SK-N-SH treated with all-trans-retinoic acid at 6 μM for 48 hours (cell line): ENCODE data around the gene LIN7A.

Source experiments
- ATAC-seq: fragments of 200-7000 bp; cut with Tn5 transposase; 3 replicates; pipeline ENCODE4 v1.9.1; 2020; ENCODE audit warnings: mild to moderate bottlenecking, moderate library complexity
- BACH2 ChIP-seq: fragments of 250-450 bp; sonication (Bioruptor Pico); IDR thresholded peaks from 2 replicates; pipeline ENCODE4 v1.9.0; 2021; ENCODE audit warnings: mild to moderate bottlenecking, borderline replicate concordance
- CREB5 ChIP-seq: fragments of 250-450 bp; sonication (Bioruptor Pico); IDR thresholded peaks from 2 replicates; pipeline ENCODE4 v1.5.1; 2020; ENCODE audit warnings: low read depth, mild to moderate bottlenecking, moderate library complexity
- CSDC2 ChIP-seq: fragments of 250-450 bp; sonication (Bioruptor Pico); IDR thresholded peaks from 2 replicates; pipeline ENCODE4 v1.5.0; 2020; ENCODE audit warnings: mild to moderate bottlenecking, moderate library complexity
- CSRNP3 ChIP-seq: fragments of 250-450 bp; sonication (Bioruptor Pico); IDR thresholded peaks from 2 replicates; pipeline ENCODE4 v1.5.1; 2021; ENCODE audit warnings: mild to moderate bottlenecking, moderate library complexity
- ESRRG ChIP-seq: fragments of 250-450 bp; sonication (Bioruptor Pico); IDR thresholded peaks from 2 replicates; pipeline ENCODE4 v1.6.1; 2021; ENCODE audit warnings: mild to moderate bottlenecking
- PATZ1 ChIP-seq: fragments of 250-450 bp; sonication (Bioruptor Pico); IDR thresholded peaks from 2 replicates; pipeline ENCODE4 v1.8.0; 2020; ENCODE audit warnings: mild to moderate bottlenecking, moderate library complexity, borderline replicate concordance
- POU6F1 ChIP-seq: fragments of 250-450 bp; sonication (Bioruptor Pico); IDR thresholded peaks from 2 replicates; pipeline ENCODE4 v1.8.0; 2021; ENCODE audit warnings: low read depth, mild to moderate bottlenecking, moderate library complexity, borderline replicate concordance
- RARB ChIP-seq: fragments of 250-450 bp; sonication (Bioruptor Pico); IDR thresholded peaks from 2 replicates; pipeline ENCODE4 v1.8.0; 2021; ENCODE audit warnings: mild to moderate bottlenecking, moderate library complexity
- SNAI2 ChIP-seq: fragments of 250-450 bp; sonication (Bioruptor Pico); IDR thresholded peaks from 2 replicates; pipeline ENCODE4 v1.5.0; 2020; ENCODE audit warnings: mild to moderate bottlenecking, moderate library complexity
- TCF4 ChIP-seq: fragments of 250-450 bp; sonication (Bioruptor Pico); IDR thresholded peaks from 2 replicates; pipeline ENCODE4 v1.8.0; 2021; ENCODE audit warnings: mild to moderate bottlenecking, moderate library complexity, borderline replicate concordance
- TOX ChIP-seq: fragments of 250-450 bp; sonication (Bioruptor Pico); IDR thresholded peaks from 2 replicates; pipeline ENCODE4 v1.8.0; 2021; ENCODE audit warnings: mild to moderate bottlenecking, moderate library complexity, borderline replicate concordance
- TSHZ2 ChIP-seq: fragments of 250-450 bp; sonication (Bioruptor Pico); IDR thresholded peaks from 2 replicates; pipeline ENCODE4 v1.5.0; 2020; ENCODE audit warnings: mild to moderate bottlenecking, moderate library complexity
- ZFP3 ChIP-seq: fragments of 250-450 bp; sonication (Bioruptor Pico); IDR thresholded peaks from 2 replicates; pipeline ENCODE4 v1.5.0; 2020; ENCODE audit warnings: mild to moderate bottlenecking, moderate library complexity
- ZFP30 ChIP-seq: fragments of 450-650 bp; formaldehyde crosslinking; IDR thresholded peaks from 2 replicates; pipeline ENCODE4 v1.5.0; 2022; ENCODE audit warnings: mild to moderate bottlenecking, moderate library complexity
- ZNF565 ChIP-seq: fragments of 450-650 bp; formaldehyde crosslinking; conservative IDR thresholded peaks from 2 replicates; pipeline ENCODE4 v1.5.0; 2020; ENCODE audit warnings: low read depth, mild to moderate bottlenecking, moderate library complexity
- ZNF70 ChIP-seq: fragments of 450-650 bp; formaldehyde crosslinking; IDR thresholded peaks from 2 replicates; pipeline ENCODE4 v1.5.0; 2020; ENCODE audit warnings: mild to moderate bottlenecking, moderate library complexity
- ZNF8 ChIP-seq: fragments of 450-650 bp; formaldehyde crosslinking; IDR thresholded peaks from 2 replicates; pipeline ENCODE4 v1.5.0; 2020; ENCODE audit warnings: mild to moderate bottlenecking, moderate library complexity

LIN7A gene

GRCh38 chr12:80958162-80958561 lies 20.4 kb upstream of the LIN7A start (continued):
- TF ChIP-seq ZFP3 (CRISPR knock-in tag) (no peak), SNAI2 (CRISPR knock-in tag) (no peak)

- no peak for TF ChIP-seq BACH2 (CRISPR knock-in tag)
- TF ChIP-seq TCF4 (CRISPR knock-in tag) = no peak
- no peak for TF ChIP-seq ZNF8 (CRISPR knock-in tag)
- no peak for TF ChIP-seq ZFP30
- no peak for TF ChIP-seq CSDC2 (CRISPR knock-in tag)
- no peak for TF ChIP-seq SNAI2 (CRISPR knock-in tag)
- TF ChIP-seq ESRRG (CRISPR knock-in tag) = no peak
- no peak for TF ChIP-seq CSRNP3 (CRISPR knock-in tag)
- no peak for TF ChIP-seq CREB5 (CRISPR knock-in tag)
- TF ChIP-seq PATZ1 (CRISPR knock-in tag) = no peak
- no peak for TF ChIP-seq TSHZ2 (CRISPR knock-in tag)
- no peak for TF ChIP-seq ZFP3 (CRISPR knock-in tag)
- TF ChIP-seq POU6F1 (CRISPR knock-in tag) = no peak
- no peak for TF ChIP-seq RARB (CRISPR knock-in tag)
- TF ChIP-seq ZNF70 (CRISPR knock-in tag) = no peak
- ATAC-seq = no peak
These were observed 17.3 kb upstream of the LIN7A start for GRCh38 chr12:80954857-80955520.

- TF ChIP-seq PATZ1 (CRISPR knock-in tag) (no peak), ZNF565 (no peak), SNAI2 (CRISPR knock-in tag) (no peak)
- TF ChIP-seq, all 23 proteins: peak for 0
- ATAC-seq = no peak
These were observed 14.7 kb upstream of the LIN7A start for GRCh38 chr12:80952443-80952842.

- no peak for ATAC-seq
- no peak for TF ChIP-seq TOX
- no peak for TF ChIP-seq CREB5 (CRISPR knock-in tag)
- no peak for TF ChIP-seq ZNF8 (CRISPR knock-in tag)
- TF ChIP-seq ZFP3 (CRISPR knock-in tag) = no peak
- TF ChIP-seq, all 23 proteins: peak for 0
These were observed 8.9 kb upstream of the LIN7A start for GRCh38 chr12:80946591-80946990.
